Large intestine (tissue), 3 donors: Measurements from ENCODE around the gene SLC37A3. TPM values are rescaled to one million over a fixed set of nuclear protein-coding genes. Genes with fewer than 3 reads are reported as not detected.

ENCODE experiments used
- DNase-seq, 2 donors: peaks; one replicate each; pipeline versions ENCODE4 v3.0.0 to v3.0.0-alpha.2; 2013
- H3K27ac ChIP-seq: one replicate; pipeline ENCODE4 v1.5.1; 2013; ENCODE audit warnings: low read length
- H3K27me3 ChIP-seq: 2 replicates; pipeline ENCODE4 v1.6.1; 2013; ENCODE audit warnings: low read length; ENCODE audit not compliant: control insufficient read depth, insufficient read depth
- H3K36me3 ChIP-seq: 2 replicates; pipeline ENCODE4 v1.6.1; 2013; ENCODE audit warnings: low read length; ENCODE audit not compliant: control insufficient read depth, insufficient read depth
- H3K4me1 ChIP-seq: one replicate; pipeline ENCODE4 v1.6.1; 2013; ENCODE audit warnings: low read length; ENCODE audit not compliant: control insufficient read depth, insufficient read depth
- H3K4me3 ChIP-seq: one replicate; pipeline ENCODE4 v1.5.1; 2013; ENCODE audit warnings: low read length
- H3K9me3 ChIP-seq: one replicate; pipeline ENCODE4 v1.6.1; 2013; ENCODE audit warnings: mild to moderate bottlenecking, low read depth, low read length, moderate library complexity; ENCODE audit not compliant: control insufficient read depth
- WGBS: methylation state at CpG from one replicate; pipeline ENCODE4 v1.1.5; 2013; ENCODE audit warnings: low lambda C conversion rate; ENCODE audit not compliant: insufficient coverage; 5-methylcytosine and 5-hydroxymethylcytosine counted together
- polyA plus RNA-seq: library from polyadenylated mRNA; unstranded; fragments of 120-200 nt; gene quantifications from one replicate; pipeline ENCODE4 v1.2.1, GENCODE V29; 2013

SLC37A3 gene
- polyA plus RNA-seq, 1 donor = 38.7 TPM

GRCh38 chr7:140375892-140376730 lies 22.2 kb downstream of the SLC37A3 start:
- no peak for DNase-seq
- no peak overlapping the region for H3K4me3 ChIP-seq
- peaks cover 31% of the 10 kb centered on the region for H3K36me3 ChIP-seq
- no peaks in the 10 kb centered on the region for H3K4me1 ChIP-seq
- no peak overlapping the region for H3K27ac ChIP-seq
- no peaks in the 10 kb centered on the region for H3K9me3 ChIP-seq
- H3K27me3 ChIP-seq = no peaks in the 10 kb centered on the region
- WGBS = 100% methylated on average over 1 of the region's 8 CpGs

GRCh38 chr7:140375323-140375722 lies 23.0 kb downstream of the SLC37A3 start:
- Histone ChIP-seq H3K9me3 (no peaks in the 10 kb centered on the region), H3K4me1 (no peaks in the 10 kb centered on the region), H3K36me3 (peaks cover 27% of the 10 kb centered on the region), H3K4me3 (no peak overlapping the region), H3K27ac (no peak overlapping the region), H3K27me3 (no peaks in the 10 kb centered on the region)
- WGBS = 100% methylated on average over 2 of the region's 9 CpGs
- DNase-seq = no peak

GRCh38 chr7:140369294-140369693 lies 29.0 kb downstream of the SLC37A3 start:
- H3K4me1 ChIP-seq = no peaks in the 10 kb centered on the region
- H3K27me3 ChIP-seq = no peaks in the 10 kb centered on the region
- H3K4me3 ChIP-seq = no peak overlapping the region
- DNase-seq = no peak
- peaks cover 3% of the 10 kb centered on the region for H3K36me3 ChIP-seq
- 80% methylated on average over 1 of the region's 4 CpGs for WGBS
- H3K27ac ChIP-seq = no peak overlapping the region
- H3K9me3 ChIP-seq = no peaks in the 10 kb centered on the region

- Histone ChIP-seq H3K36me3 (peaks cover 8% of the 10 kb centered on the region), H3K27ac (no peak overlapping the region), H3K27me3 (no peaks in the 10 kb centered on the region), H3K4me3 (no peak overlapping the region), H3K9me3 (no peaks in the 10 kb centered on the region), H3K4me1 (no peaks in the 10 kb centered on the region)
- no peak for DNase-seq
- 100% methylated on average over 2 of the region's 9 CpGs for WGBS
Observed at GRCh38 chr7:140367528-140367927, 30.8 kb downstream of the SLC37A3 start.

GRCh38 chr7:140364819-140365218 lies 33.5 kb downstream of the SLC37A3 start:
- H3K27me3 ChIP-seq = no peaks in the 10 kb centered on the region
- 80% methylated on average over 2 of the region's 3 CpGs for WGBS

GRCh38 chr7:140360697-140361229 lies 37.6 kb downstream of the SLC37A3 start:
- H3K4me1 ChIP-seq = no peaks in the 10 kb centered on the region
- DNase-seq = no peak
- no peaks in the 10 kb centered on the region for H3K27me3 ChIP-seq
- H3K36me3 ChIP-seq = peaks cover 18% of the 10 kb centered on the region
- H3K27ac ChIP-seq = no peak overlapping the region
- WGBS = no CpG with 5 or more reads among the region's 6 CpGs
- no peak overlapping the region for H3K4me3 ChIP-seq
- no peaks in the 10 kb centered on the region for H3K9me3 ChIP-seq

More at GRCh38 chr7:140364819-140365218, 33.5 kb downstream of the SLC37A3 start:
- no peaks in the 10 kb centered on the region for H3K9me3 ChIP-seq
- no peak overlapping the region for H3K4me3 ChIP-seq
- no peaks in the 10 kb centered on the region for H3K4me1 ChIP-seq
- H3K36me3 ChIP-seq = peaks cover 13% of the 10 kb centered on the region
- no peak for DNase-seq
- H3K27ac ChIP-seq = no peak overlapping the region

- Histone ChIP-seq H3K36me3 (peaks cover 18% of the 10 kb centered on the region), H3K9me3 (no peaks in the 10 kb centered on the region)
- 100% methylated on average over 1 of the region's 10 CpGs for WGBS
Observed at GRCh38 chr7:140358412-140359051, 39.8 kb downstream of the SLC37A3 start.

GRCh38 chr7:140358024-140358411 lies 40.3 kb downstream of the SLC37A3 start:
- DNase-seq = no peak
- Histone ChIP-seq H3K9me3 (no peaks in the 10 kb centered on the region), H3K27ac (no peak overlapping the region), H3K27me3 (no peaks in the 10 kb centered on the region), H3K4me3 (no peak overlapping the region), H3K36me3 (peaks cover 18% of the 10 kb centered on the region), H3K4me1 (no peaks in the 10 kb centered on the region)
- WGBS = 100% methylated on average over 2 of the region's 3 CpGs

More at GRCh38 chr7:140358412-140359051, 39.8 kb downstream of the SLC37A3 start:
- no peaks in the 10 kb centered on the region for H3K27me3 ChIP-seq
- H3K4me1 ChIP-seq = no peaks in the 10 kb centered on the region
- no peak overlapping the region for H3K4me3 ChIP-seq
- H3K27ac ChIP-seq = no peak overlapping the region
- DNase-seq = no peak

GRCh38 chr7:140350056-140350455 lies 48.3 kb downstream of the SLC37A3 start:
- DNase-seq = no peak
- H3K4me3 ChIP-seq = no peak overlapping the region
- H3K27ac ChIP-seq = no peak overlapping the region
- no CpG with 5 or more reads among the region's 5 CpGs for WGBS
- no peaks in the 10 kb centered on the region for H3K4me1 ChIP-seq
- no peaks in the 10 kb centered on the region for H3K9me3 ChIP-seq
- no peaks in the 10 kb centered on the region for H3K27me3 ChIP-seq
- peaks cover 50% of the 10 kb centered on the region for H3K36me3 ChIP-seq

GRCh38 chr7:140349144-140349771 lies 49.1 kb downstream of the SLC37A3 start:
- Histone ChIP-seq H3K36me3 (peaks cover 51% of the 10 kb centered on the region), H3K9me3 (no peaks in the 10 kb centered on the region), H3K4me3 (no peak overlapping the region), H3K4me1 (no peaks in the 10 kb centered on the region), H3K27me3 (no peaks in the 10 kb centered on the region), H3K27ac (no peak overlapping the region)
- no CpG with 5 or more reads among the region's 8 CpGs for WGBS
- DNase-seq = no peak
